HEK293T (cell line): Measurements from ENCODE around the gene TP53INP2.

Experiments used
- FOXM1 ChIP-seq: fragments of 450-650 bp; IDR thresholded peaks from 2 replicates; pipeline ENCODE4 v1.6.1; 2017; ENCODE audit warnings: mild to moderate bottlenecking, borderline replicate concordance
- SUZ12 ChIP-seq: fragments of 450-650 bp; IDR thresholded peaks from 2 replicates; pipeline ENCODE4 v1.6.1; 2016; ENCODE audit warnings: mild to moderate bottlenecking

GRCh38 chr20:34744340-34744739 is 40.2 kb downstream of the TP53INP2 start:
- TF ChIP-seq FOXM1 (no peak), SUZ12 (no peak)
